Endothelial cell of umbilical vein (primary cell): ENCODE results near the gene PRMT7. TPM values are rescaled to one million over a fixed set of nuclear protein-coding genes. Genes with fewer than 3 reads are reported as not detected.
A peak's percentile ranks its signal among the peaks of the same experiment; 100 is the strongest.

Experiments
- BruUV-seq: library from RNA; stranded (reverse); fragments of 400-500 nt; replicated peaks from 2 replicates; lab custom pipeline; 2021; lab: Mats Ljungman, UMichigan
- CTCF ChIA-PET: fragments of 300-600, 350-600 bp; sonication (Branson Sonifier 250); formaldehyde crosslinking; loops from one replicate; lab custom pipeline; 2021; ENCODE audit warnings: antibody characterized with exemption, inconsistent platforms; lab: Charles Lee
- POLR2A ChIA-PET: fragments of 300-600, 350-600 bp; sonication (Branson Sonifier 250); formaldehyde crosslinking; loops from one replicate; lab custom pipeline; 2021; ENCODE audit warnings: antibody characterized with exemption, inconsistent platforms; lab: Charles Lee
- DNase-seq: peaks from one replicate; pipeline ENCODE4 v3.0.0-alpha.2; 2011; ENCODE audit warnings: low read depth, low spot score
- FAIRE-seq: peaks from 2 replicates; lab custom pipeline; 2011; peaks lifted over from hg19 to GRCh38; lab: Jason Lieb, UNC
- H2AFZ ChIP-seq: 2 replicates; pipeline ENCODE4 v1.6.0; 2012; ENCODE audit warnings: low read depth, low read length, control low read depth, inconsistent platforms
- H3K27ac ChIP-seq: 2 replicates; pipeline ENCODE4 v1.5.1; 2011; ENCODE audit warnings: low read depth, mild to moderate bottlenecking, control low read depth, low read length, moderate library complexity; ENCODE audit not compliant: insufficient read depth
- H3K27me3 ChIP-seq, 2 experiments: 2 replicates each; pipeline versions ENCODE4 v1.6.0 to v1.6.1; 2011; ENCODE audit warnings: low read length in 2 of 2, mixed read lengths in 1 of 2; ENCODE audit not compliant: control insufficient read depth in 2 of 2, insufficient read depth in 2 of 2
- H3K36me3 ChIP-seq, 2 experiments: 2 replicates in 1 of 2; 3 replicates in 1 of 2; pipeline ENCODE4 v1.5.1; 2011; ENCODE audit warnings: low read length in 2 of 2, mild to moderate bottlenecking in 1 of 2, moderate library complexity in 1 of 2; ENCODE audit not compliant: control insufficient read depth in 2 of 2, insufficient read depth in 2 of 2; ENCODE audit errors: extremely low read depth in 1 of 2
- H3K4me1 ChIP-seq: 3 replicates; pipeline ENCODE4 v1.5.1; 2011; ENCODE audit warnings: mild to moderate bottlenecking, low read length; ENCODE audit not compliant: control insufficient read depth, insufficient read depth; ENCODE audit errors: extremely low read depth
- H3K4me2 ChIP-seq: 2 replicates; pipeline ENCODE4 v1.6.1; 2011; ENCODE audit warnings: low read length, control low read depth, mixed read lengths; ENCODE audit not compliant: insufficient read depth
- H3K4me3 ChIP-seq, 3 experiments: fragments of 200-600 bp in 1 of 3; sonication (generic), shearing (Covaris generic) in 1 of 3; replicated peaks in 1 of 3; 2 replicates each; pipeline ENCODE4 v1.5.1; 2011 to 2016; ENCODE audit warnings: control low read depth in 3 of 3, low read length in 3 of 3, mild to moderate bottlenecking in 2 of 3, inconsistent platforms in 1 of 3, low read depth in 1 of 3, moderate library complexity in 1 of 3; ENCODE audit not compliant: insufficient read depth in 1 of 3
- H3K79me2 ChIP-seq: 2 replicates; pipeline ENCODE4 v1.6.0; 2012; ENCODE audit warnings: low read length, inconsistent platforms; ENCODE audit not compliant: control insufficient read depth, insufficient read depth
- H3K9ac ChIP-seq: replicated peaks from 2 replicates; pipeline ENCODE3; 2011; ENCODE audit warnings: low read length, control low read depth; ENCODE audit not compliant: insufficient read depth; ENCODE audit errors: extremely low read depth
- H3K9me1 ChIP-seq: replicated peaks from 3 replicates; pipeline ENCODE4 v1.6.0; 2011; ENCODE audit warnings: mild to moderate bottlenecking, low read length; ENCODE audit not compliant: control insufficient read depth, insufficient read depth; ENCODE audit errors: extremely low read depth
- H3K9me3 ChIP-seq: replicated peaks from 2 replicates; pipeline ENCODE4 v1.5.1; 2012; ENCODE audit warnings: low read length, inconsistent platforms; ENCODE audit not compliant: control insufficient read depth, insufficient read depth
- H4K20me1 ChIP-seq: replicated peaks from 2 replicates; pipeline ENCODE3; 2011; ENCODE audit warnings: mild to moderate bottlenecking, low read length; ENCODE audit not compliant: control insufficient read depth, insufficient read depth; ENCODE audit errors: extremely low read depth
- EZH2 ChIP-seq: IDR thresholded peaks from 2 replicates; pipeline ENCODE4 v1.6.1; 2012; ENCODE audit warnings: borderline replicate concordance, low read depth, mild to moderate bottlenecking, moderate library complexity, low read length, inconsistent platforms; ENCODE audit not compliant: severe bottlenecking
- FOS ChIP-seq: IDR thresholded peaks from 2 replicates; pipeline ENCODE4 v1.6.1; 2011; ENCODE audit warnings: mild to moderate bottlenecking, low read length, moderate library complexity, borderline replicate concordance; ENCODE audit not compliant: insufficient read depth
- GATA2 ChIP-seq: IDR thresholded peaks from 2 replicates; pipeline ENCODE4 v1.7.0; 2011; ENCODE audit warnings: low read depth, mild to moderate bottlenecking, moderate library complexity, mixed read lengths, low read length; ENCODE audit not compliant: insufficient read length, insufficient read depth
- JUN ChIP-seq: IDR thresholded peaks from 2 replicates; pipeline ENCODE4 v1.6.1; 2011; ENCODE audit warnings: borderline replicate concordance, low read depth; ENCODE audit not compliant: insufficient read length, insufficient read depth
- MYC ChIP-seq: IDR thresholded peaks from one replicate; pipeline ENCODE4 v1.6.1; 2011; ENCODE audit warnings: mild to moderate bottlenecking, low read depth, low read length
- POLR2A ChIP-seq: IDR thresholded peaks from 2 replicates; pipeline ENCODE4 v1.6.1; 2012; ENCODE audit warnings: low read depth, mild to moderate bottlenecking, control low read depth, low read length
- dilution Hi-C: fragments of 300-500 bp; cut with MboI; formaldehyde crosslinking; loops from one replicate; pipeline ENCODE4 v1.15.0; 2019; ENCODE audit warnings: low sequenced_read_pairs; ENCODE audit not compliant: extremely low pct_ligation_motif_present
- intact Hi-C: fragments of 100-400 bp; cut with micrococcal nuclease; formaldehyde crosslinking; loops from one replicate; pipeline ENCODE4 v1.10.0; 2022
- polyA plus RNA-seq, 4 experiments: library from polyadenylated mRNA; depleted of rRNA in 3 of 4; stranded (reverse) in 3 of 4; unstranded in 1 of 4; fragments of >200 nt; gene quantifications; 2 replicates each; pipeline versions ENCODE4 v1.2.1 to v1.2.3, GENCODE V29; 2011 to 2012; ENCODE audit warnings: missing spikeins in 1 of 4
- total RNA-seq: library from RNA; stranded (reverse); gene quantifications from 2 replicates; pipeline ENCODE4 v1.2.3, GENCODE V29; 2021
- TF ChIP-seq, protein P1 (sequence below), 2 donors: IDR thresholded peaks; 1 replicate in 1 of 2; 2 replicates in 1 of 2; pipeline ENCODE4 v1.5.1; 2011; ENCODE audit warnings: low read length in 2 of 2, mild to moderate bottlenecking in 2 of 2, moderate library complexity in 2 of 2, control low read depth in 1 of 2, inconsistent platforms in 1 of 2, low read depth in 1 of 2; ENCODE audit not compliant: insufficient read depth in 1 of 2; ENCODE audit errors: extremely low read depth in 1 of 2

Gene PRMT7
- total and polyA plus RNA-seq, 2 donors (not counting 3 experiments of a cell fraction or from before 2014, with no cell fraction given), result 43.4 to 57.9 TPM

GRCh38 chr16:68285683-68286082, 25.1 kb upstream of the PRMT7 start:
- DNase-seq (no peak), FAIRE-seq (peak; percentile 21)
- no peak overlapping the region for H3K9ac ChIP-seq
- no peaks in the 10 kb centered on the region for H3K9me1 ChIP-seq
- H3K9me3 ChIP-seq, result no peaks in the 10 kb centered on the region
- no peaks in the 10 kb centered on the region for H3K27me3 ChIP-seq
- H3K79me2 ChIP-seq, result peaks cover 47% of the 10 kb centered on the region
- no TSS peak for BruUV-seq
- POLR2A ChIA-PET, result interaction anchor here (0.7 kb wide), 1 partner anchor 544 kb away, joined by 5 read pairs; no protein-coding TSS in a partner anchor
- TF ChIP-seq POLR2A, result no peak
- TF ChIP-seq EZH2, result no peak
- TF ChIP-seq FOS, result no peak
- no peak overlapping the region for H3K4me2 ChIP-seq
- CTCF ChIA-PET, result interaction anchor here (1.8 to 4.0 kb wide), 4 partner anchors 10 to 24 kb away, joined by 5 to 25 read pairs (median 12); partner anchors contain the start of gene SLC7A6
- no peak overlapping the region for H3K27ac ChIP-seq
- H4K20me1 ChIP-seq, result no peaks in the 10 kb centered on the region
- H3K4me3 ChIP-seq, result no peak overlapping the region
- intact Hi-C loops, result no loop called here
- H2AFZ ChIP-seq, result no peak overlapping the region
- H3K4me1 ChIP-seq, result peaks cover 63% of the 10 kb centered on the region
- peaks cover 4% of the 10 kb centered on the region in 2 experiments for H3K36me3 ChIP-seq
- dilution Hi-C loops, result no loop called here

GRCh38 chr16:68286153-68287074, 24.4 kb upstream of the PRMT7 start:
- Histone ChIP-seq H4K20me1 (no peaks in the 10 kb centered on the region), H3K4me2 (peak overlapping the region; percentile 39), H3K4me3 (no peak overlapping the region), H3K4me1 (peaks cover 69% of the 10 kb centered on the region), H2AFZ (no peak overlapping the region), H3K27ac (no peak overlapping the region), H3K9ac (no peak overlapping the region), H3K36me3 (peaks cover 4 to 6% of the 10 kb centered on the region in 2 experiments), H3K27me3 (no peaks in the 10 kb centered on the region), H3K9me1 (no peaks in the 10 kb centered on the region), H3K79me2 (peaks cover 52% of the 10 kb centered on the region), H3K9me3 (no peaks in the 10 kb centered on the region)
- peak; percentile 27 for DNase-seq
- intact Hi-C loops (no loop called here), dilution Hi-C loops (no loop called here)
- no peak for TF ChIP-seq FOS
- TF ChIP-seq MYC, result peak; percentile 44
- TF ChIP-seq, protein P1, sequence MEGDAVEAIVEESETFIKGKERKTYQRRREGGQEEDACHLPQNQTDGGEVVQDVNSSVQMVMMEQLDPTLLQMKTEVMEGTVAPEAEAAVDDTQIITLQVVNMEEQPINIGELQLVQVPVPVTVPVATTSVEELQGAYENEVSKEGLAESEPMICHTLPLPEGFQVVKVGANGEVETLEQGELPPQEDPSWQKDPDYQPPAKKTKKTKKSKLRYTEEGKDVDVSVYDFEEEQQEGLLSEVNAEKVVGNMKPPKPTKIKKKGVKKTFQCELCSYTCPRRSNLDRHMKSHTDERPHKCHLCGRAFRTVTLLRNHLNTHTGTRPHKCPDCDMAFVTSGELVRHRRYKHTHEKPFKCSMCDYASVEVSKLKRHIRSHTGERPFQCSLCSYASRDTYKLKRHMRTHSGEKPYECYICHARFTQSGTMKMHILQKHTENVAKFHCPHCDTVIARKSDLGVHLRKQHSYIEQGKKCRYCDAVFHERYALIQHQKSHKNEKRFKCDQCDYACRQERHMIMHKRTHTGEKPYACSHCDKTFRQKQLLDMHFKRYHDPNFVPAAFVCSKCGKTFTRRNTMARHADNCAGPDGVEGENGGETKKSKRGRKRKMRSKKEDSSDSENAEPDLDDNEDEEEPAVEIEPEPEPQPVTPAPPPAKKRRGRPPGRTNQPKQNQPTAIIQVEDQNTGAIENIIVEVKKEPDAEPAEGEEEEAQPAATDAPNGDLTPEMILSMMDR (IDR thresholded peaks at IDR 0.05; ENCODE audit: extremely low read depth in 1 of 2, insufficient read depth in 1 of 2, low read depth in 1 of 2, low read length in 2 of 2), result no peak
- no peak for TF ChIP-seq POLR2A
- no peak for TF ChIP-seq GATA2
- TF ChIP-seq JUN, result no peak
- FAIRE-seq, result peak; percentile 63
- ChIA-PET CTCF (interaction anchor here (1.6 to 4.0 kb wide), 4 partner anchors 9 to 24 kb away, joined by 5 to 25 read pairs (median 6); partner anchors contain the start of gene SLC7A6), POLR2A (interaction anchor here (0.7 kb wide), 2 partner anchors 25 to 544 kb away, joined by 5 to 6 read pairs; partner anchors contain the start of genes PRMT7 and SLC7A6OS)
- no TSS peak for BruUV-seq
